PC-9 (cell line): Measurements from ENCODE around the gene NAPSA. TPM values are rescaled to one million over a fixed set of nuclear protein-coding genes. Genes with fewer than 3 reads are reported as not detected.

Experiments used
- BruUV-seq: library from RNA; stranded (reverse); fragments of 400-500 nt; replicated peaks from 2 replicates; lab custom pipeline; 2021; lab: Mats Ljungman, UMichigan
- CTCF ChIA-PET: fragments of 300-600 bp; sonication (Branson Sonifier 250); formaldehyde crosslinking; loops from one replicate; lab custom pipeline; 2022; ENCODE audit warnings: antibody characterized with exemption; lab: Charles Lee
- POLR2A ChIA-PET: fragments of 300-600 bp; sonication (Branson Sonifier 250); formaldehyde crosslinking; loops from one replicate; lab custom pipeline; 2022; ENCODE audit warnings: antibody characterized with exemption; ENCODE audit not compliant: unreplicated experiment; lab: Charles Lee
- DNase-seq, 2 experiments: peaks; one replicate each; pipeline versions ENCODE4 v3.0.0 to v3.0.0-alpha.2; 2015 to 2022; ENCODE audit warnings: mixed read lengths in 1 of 2
- H2AFZ ChIP-seq: fragments of 200-600 bp; sonication (generic); 2 replicates; pipeline ENCODE4 v1.8.1; 2017; ENCODE audit warnings: antibody characterized with exemption
- H3F3A ChIP-seq: fragments of 200-600 bp; sonication (generic); 2 replicates; pipeline ENCODE4 v1.8.1; 2017; ENCODE audit warnings: antibody characterized with exemption, mild to moderate bottlenecking, low read depth; ENCODE audit not compliant: insufficient read depth
- H3K27ac ChIP-seq: fragments of 200-600 bp; sonication (generic); 2 replicates; pipeline ENCODE4 v1.6.1; 2016; ENCODE audit warnings: mixed run types
- H3K27me3 ChIP-seq: fragments of 200-600 bp; sonication (generic); 2 replicates; pipeline ENCODE4 v1.6.1; 2016; ENCODE audit warnings: low read depth, mixed run types; ENCODE audit not compliant: insufficient read depth
- H3K36me3 ChIP-seq: fragments of 200-600 bp; sonication (generic); 2 replicates; pipeline ENCODE4 v1.6.1; 2016; ENCODE audit warnings: low read depth, mixed run types
- H3K4me1 ChIP-seq: fragments of 200-600 bp; sonication (generic); replicated peaks from 2 replicates; pipeline ENCODE4 v1.6.1; 2016; ENCODE audit warnings: mixed run types; ENCODE audit not compliant: insufficient read depth
- H3K4me2 ChIP-seq: fragments of 200-600 bp; sonication (generic); 2 replicates; pipeline ENCODE4 v1.6.1; 2017; ENCODE audit warnings: mixed run types
- H3K4me3 ChIP-seq: fragments of 200-600 bp; sonication (generic); 2 replicates; pipeline ENCODE4 v1.6.1; 2016; ENCODE audit warnings: mixed run types
- H3K79me2 ChIP-seq: fragments of 200-600 bp; sonication (generic); 2 replicates; pipeline ENCODE4 v1.6.1; 2017; ENCODE audit warnings: low read depth, mixed run types
- H3K9me2 ChIP-seq: fragments of 200-600 bp; sonication (generic); 2 replicates; pipeline ENCODE4 v1.8.1; 2017; ENCODE audit warnings: mild to moderate bottlenecking; ENCODE audit not compliant: insufficient read depth
- H3K9me3 ChIP-seq: fragments of 200-600 bp; sonication (generic); 2 replicates; pipeline ENCODE4 v1.8.1; 2016; ENCODE audit warnings: low read depth; ENCODE audit not compliant: insufficient read depth
- H4K20me1 ChIP-seq: fragments of 200-600 bp; sonication (generic); 2 replicates; pipeline ENCODE4 v1.8.1; 2017; ENCODE audit not compliant: insufficient read depth
- EZH2 ChIP-seq: fragments of 200-600 bp; sonication (generic); IDR thresholded peaks from 2 replicates; pipeline ENCODE4 v1.8.0; 2017; ENCODE audit warnings: antibody characterized with exemption, low read depth
- intact Hi-C: fragments of 100-400 bp; cut with micrococcal nuclease; formaldehyde crosslinking; loops from one replicate; pipeline ENCODE4 v1.10.0; 2022; ENCODE audit not compliant: unreplicated experiment
- total RNA-seq: library from RNA; stranded (reverse); gene quantifications from 2 replicates; pipeline ENCODE4 v1.2.3, GENCODE V29; 2021
- TF ChIP-seq, protein P1 (sequence below): fragments of 200-600 bp; sonication (generic); conservative IDR thresholded peaks from 2 replicates; pipeline ENCODE4 v1.6.1; 2017; ENCODE audit warnings: mixed run types, antibody characterized with exemption, mild to moderate bottlenecking, moderate library complexity

Gene NAPSA
- total RNA-seq, 1 experiment from 2014 or later: 1.7 TPM

DNA sequence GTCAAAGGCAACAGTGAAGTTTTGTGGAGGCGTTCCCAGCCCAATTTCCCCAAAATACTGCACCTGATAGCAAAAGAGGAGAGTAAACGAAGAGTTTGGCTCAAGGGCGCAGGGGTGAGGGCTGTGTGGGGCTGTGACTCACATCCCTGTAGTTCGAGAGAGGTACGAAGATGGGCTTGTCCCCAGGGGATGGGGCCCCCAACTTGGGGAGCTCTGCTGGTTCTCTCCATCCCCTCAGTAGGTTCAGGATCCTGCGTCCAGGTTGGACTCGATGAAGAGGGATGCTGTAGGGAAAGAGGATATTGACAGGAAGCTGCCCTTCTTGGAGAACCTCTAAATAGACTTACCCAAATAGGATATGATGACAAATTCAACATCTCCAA lies 3.4 kb downstream of the NAPSA start:
- Histone ChIP-seq H4K20me1 (no peaks in the 10 kb centered on the region), H3K4me2 (no peak overlapping the region), H3K9me2 (no peaks in the 10 kb centered on the region), H2AFZ (no peak overlapping the region), H3K4me1 (no peaks in the 10 kb centered on the region), H3K79me2 (no peaks in the 10 kb centered on the region), H3F3A (0 out of 2 replicates have a peak, but pooled peaks cover 4% of the 10 kb centered on the region), H3K9me3 (no peaks in the 10 kb centered on the region), H3K27me3 (no peaks in the 10 kb centered on the region), H3K4me3 (no peak overlapping the region), H3K27ac (no peak overlapping the region), H3K36me3 (no peaks in the 10 kb centered on the region)
- peak in 1 of 2 experiments; percentile 19 for DNase-seq
- ChIA-PET CTCF (no interaction called here), POLR2A (no interaction called here)
- TF ChIP-seq EZH2: no peak
- TF ChIP-seq, protein P1, sequence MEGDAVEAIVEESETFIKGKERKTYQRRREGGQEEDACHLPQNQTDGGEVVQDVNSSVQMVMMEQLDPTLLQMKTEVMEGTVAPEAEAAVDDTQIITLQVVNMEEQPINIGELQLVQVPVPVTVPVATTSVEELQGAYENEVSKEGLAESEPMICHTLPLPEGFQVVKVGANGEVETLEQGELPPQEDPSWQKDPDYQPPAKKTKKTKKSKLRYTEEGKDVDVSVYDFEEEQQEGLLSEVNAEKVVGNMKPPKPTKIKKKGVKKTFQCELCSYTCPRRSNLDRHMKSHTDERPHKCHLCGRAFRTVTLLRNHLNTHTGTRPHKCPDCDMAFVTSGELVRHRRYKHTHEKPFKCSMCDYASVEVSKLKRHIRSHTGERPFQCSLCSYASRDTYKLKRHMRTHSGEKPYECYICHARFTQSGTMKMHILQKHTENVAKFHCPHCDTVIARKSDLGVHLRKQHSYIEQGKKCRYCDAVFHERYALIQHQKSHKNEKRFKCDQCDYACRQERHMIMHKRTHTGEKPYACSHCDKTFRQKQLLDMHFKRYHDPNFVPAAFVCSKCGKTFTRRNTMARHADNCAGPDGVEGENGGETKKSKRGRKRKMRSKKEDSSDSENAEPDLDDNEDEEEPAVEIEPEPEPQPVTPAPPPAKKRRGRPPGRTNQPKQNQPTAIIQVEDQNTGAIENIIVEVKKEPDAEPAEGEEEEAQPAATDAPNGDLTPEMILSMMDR: no peak
- intact Hi-C loops: loop anchor here (10.0 kb wide), 1 partner anchor 173 kb away; no protein-coding TSS in a partner anchor
- BruUV-seq: no TSS peak

DNA sequence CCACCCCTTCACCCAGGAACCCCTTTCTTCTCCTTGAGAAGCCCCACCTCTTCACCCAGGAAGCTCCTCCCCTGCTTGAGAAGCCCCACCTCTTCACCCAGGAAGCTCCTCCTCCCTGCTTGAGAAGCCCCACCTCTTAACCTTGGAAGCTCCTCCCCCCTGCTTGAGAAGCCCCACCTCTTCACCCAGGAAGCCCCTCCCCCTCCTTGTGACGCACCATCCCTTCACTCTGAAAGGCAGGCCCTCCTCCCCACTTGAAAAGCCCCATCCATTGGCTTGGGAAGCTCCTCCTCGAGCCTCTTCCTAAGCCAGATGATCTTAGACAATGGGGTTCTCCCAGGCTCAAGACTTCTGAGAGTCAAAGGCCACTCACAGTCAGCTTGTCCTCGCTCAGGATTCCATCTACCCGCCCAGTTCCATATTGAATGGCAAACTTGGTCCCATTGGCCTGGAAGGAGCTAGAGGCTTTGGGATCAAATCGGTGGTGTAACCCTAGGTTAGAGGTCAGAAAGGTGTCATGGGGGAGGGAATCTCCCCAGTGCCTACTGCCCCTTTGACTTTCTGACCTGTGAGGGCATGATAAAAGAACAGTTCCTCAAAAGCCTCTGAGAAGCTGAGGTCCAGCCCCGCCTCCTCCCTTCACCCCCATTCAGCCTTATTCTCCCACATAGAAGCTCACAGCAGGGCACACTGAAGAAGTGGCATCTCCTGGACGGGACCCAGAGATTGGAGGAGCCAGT lies 4.0 kb downstream of the NAPSA start:
- no peak overlapping the region for H3K4me2 ChIP-seq
- peak in 1 of 2 experiments; percentile 34 for DNase-seq
- no peaks in the 10 kb centered on the region for H4K20me1 ChIP-seq
- no TSS peak for BruUV-seq
- H3F3A ChIP-seq: 0 out of 2 replicates have a peak, but pooled peaks cover 4% of the 10 kb centered on the region
- POLR2A ChIA-PET: no interaction called here
- H3K27ac ChIP-seq: no peak overlapping the region
- no peaks in the 10 kb centered on the region for H3K36me3 ChIP-seq
- intact Hi-C loops: loop anchor here (10.0 kb wide), 1 partner anchor 173 kb away; no protein-coding TSS in a partner anchor
- no peaks in the 10 kb centered on the region for H3K79me2 ChIP-seq
- no peaks in the 10 kb centered on the region for H3K9me3 ChIP-seq
- no peak for TF ChIP-seq EZH2
- TF ChIP-seq, protein P1: no peak
- no peaks in the 10 kb centered on the region for H3K4me1 ChIP-seq
- H3K4me3 ChIP-seq: no peak overlapping the region
- CTCF ChIA-PET: no interaction called here
- H3K9me2 ChIP-seq: no peaks in the 10 kb centered on the region
- H2AFZ ChIP-seq: no peak overlapping the region
- H3K27me3 ChIP-seq: no peaks in the 10 kb centered on the region

DNA sequence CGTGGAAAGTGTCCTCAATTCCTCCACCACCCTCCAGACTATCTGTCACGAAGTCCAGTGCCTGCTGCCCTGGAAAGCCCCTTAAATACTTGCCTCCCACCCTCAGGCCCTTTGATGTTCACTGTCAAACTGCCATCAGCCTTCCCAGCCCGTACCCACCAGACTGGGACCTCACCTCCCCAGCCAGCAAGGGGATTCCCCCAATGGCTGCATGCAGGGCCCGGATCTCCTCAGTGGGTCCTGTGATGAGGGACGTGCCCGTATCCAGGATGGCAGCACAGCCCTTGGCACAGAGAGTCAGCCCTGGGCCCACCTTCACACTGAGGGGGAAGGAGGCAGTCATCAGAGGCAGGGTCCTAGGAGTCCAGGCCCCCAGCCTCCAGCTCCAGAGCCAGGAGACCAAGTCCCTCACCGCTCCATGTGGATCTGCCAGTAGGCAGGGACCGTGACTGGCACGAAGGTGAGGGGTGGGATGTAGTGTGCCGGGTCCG lies 6.1 kb downstream of the NAPSA start:
- CTCF ChIA-PET: no interaction called here
- Histone ChIP-seq H2AFZ (no peak overlapping the region), H3K4me3 (no peak overlapping the region), H3K27ac (no peak overlapping the region), H3K4me1 (no peaks in the 10 kb centered on the region), H4K20me1 (no peaks in the 10 kb centered on the region), H3K4me2 (no peak overlapping the region), H3K9me3 (no peaks in the 10 kb centered on the region), H3K79me2 (no peaks in the 10 kb centered on the region), H3K9me2 (no peaks in the 10 kb centered on the region), H3K36me3 (no peaks in the 10 kb centered on the region), H3K27me3 (peaks cover 3% of the 10 kb centered on the region; the same call in 1 of the 2 replicates), H3F3A (peaks cover 4% of the 10 kb centered on the region; the same call in 1 of the 2 replicates)
- no peak for DNase-seq
- intact Hi-C loops: no loop called here
- no peak for TF ChIP-seq EZH2
- TF ChIP-seq, protein P1: no peak
- POLR2A ChIA-PET: no interaction called here
- BruUV-seq: no TSS peak
